ENCODE data around the gene MTCP1. TPM values are rescaled to one million over a fixed set of nuclear protein-coding genes. Genes with fewer than 3 reads are reported as not detected.
A peak's percentile ranks its signal among the peaks of the same experiment; 100 is the strongest.

The MTCP1 gene
- total and polyA plus RNA-seq, 9 of the 15 experiments (the other 6 are each of a cell fraction or from before 2014, with no cell fraction given), result 12.7 to 28.0 (median 22.9) TPM

GRCh38 chrX:155028129-155028528, 42.8 kb downstream of the MTCP1 start:
- in situ Hi-C loops (cut with MboI), result no loop called here
- no peaks in the 10 kb centered on the region for H3K9me3 ChIP-seq (replicated peaks; ENCODE audit: control insufficient read depth, insufficient read depth, low read depth, low read length)
- 0% methylated on average over 3 of the region's 3 CpGs for WGBS (ENCODE audit: insufficient coverage, low coverage, missing lambda C conversion rate)
- BruUV-seq (replicated peaks), result no TSS peak
- CTCF ChIA-PET (ENCODE audit: low intra/inter-chr PET ratio), result no interaction called here
- H2AFZ ChIP-seq (ENCODE audit: low read depth, low read length), result peak overlapping the region; percentile 40; the same call in 1 of the 2 replicates
- H3K27ac ChIP-seq (ENCODE audit: extremely low read depth, low read depth, low read length), result peak overlapping the region; percentile 95
- H4K20me1 ChIP-seq (replicated peaks; ENCODE audit: control insufficient read depth, insufficient read depth, low read length), result no peaks in the 10 kb centered on the region
- ATAC-seq (peak; percentile 12), FAIRE-seq (peak; percentile 49), DNase-seq (ENCODE audit: extremely low read depth in 1 of 4, low spot score in 3 of 4) (peak in 1 of 4 experiments; percentile 38)
- intact Hi-C loops (cut with micrococcal nuclease), result no loop called here
- peaks cover 59% of the 10 kb centered on the region for H3K79me2 ChIP-seq (ENCODE audit: control insufficient read depth, insufficient read depth, low read length)
- no peaks in the 10 kb centered on the region for H3K36me3 ChIP-seq (ENCODE audit: control insufficient read depth, insufficient read depth, low read length)
- POLR2A ChIA-PET, result interaction anchor here (0.9 to 1.1 kb wide), 3 partner anchors 19 to 252 kb away, joined by 3 to 4 read pairs (median 3); no protein-coding TSS in a partner anchor
- no peaks in the 10 kb centered on the region for H3K9me1 ChIP-seq (ENCODE audit: control insufficient read depth, insufficient read depth, low read length)
- H3K4me3 ChIP-seq, result peak overlapping the region; percentile 51
- H3K27me3 ChIP-seq (ENCODE audit: control insufficient read depth in 2 of 2, insufficient read depth in 2 of 2, low read length in 2 of 2), result no peaks in the 10 kb centered on the region
- H3K9ac ChIP-seq (ENCODE audit: insufficient read depth in 1 of 2, low read depth in 2 of 2, low read length in 2 of 2), result peak overlapping the region; percentile 49 to 97; a peak in 3 of 4 replicates
- peak overlapping the region; percentile 82 for H3K4me2 ChIP-seq (ENCODE audit: insufficient read depth, low read length)
- peaks cover 11 to 20% of the 10 kb centered on the region in 2 experiments for H3K4me1 ChIP-seq (replicated peaks in 1 of 2; ENCODE audit: control insufficient read depth in 2 of 2, insufficient read depth in 2 of 2, low read length in 2 of 2)
- TF ChIP-seq CEBPB (tag; IDR thresholded peaks at IDR 0.05) (no peak), CTCF (IDR thresholded peaks at IDR 0.05 in 2 of 3, conservative IDR thresholded peaks at IDR 0.05 in 1 of 3; ENCODE audit: insufficient read depth in 2 of 3, low read depth in 1 of 3, low read length in 3 of 3) (peak in 2 of 3 experiments; percentile 17 to 22; a peak in 1 of 6 replicates), RAD21 (CRISPR knock-in tag; conservative IDR thresholded peaks at IDR 0.05 in 1 of 2, IDR thresholded peaks at IDR 0.05 in 1 of 2) (0 out of 4 replicates have a peak, but pooled peaks of 1 of the 2 experiments have one; percentile 4), PKNOX1 (IDR thresholded peaks at IDR 0.05) (peak; percentile 46; the same call in 1 of the 2 replicates), REST (IDR thresholded peaks at IDR 0.05; ENCODE audit: borderline replicate concordance) (0 out of 2 replicates have a peak, but pooled peaks have one; percentile 7), REST (CRISPR knock-in tag; IDR thresholded peaks at IDR 0.05; ENCODE audit: low read depth) (no peak), MEIS2 (IDR thresholded peaks at IDR 0.05; ENCODE audit: partially characterized antibody) (peak; percentile 2)
